AG04449 (cell line): ENCODE data around the gene ITGB3.
"Not testable (repeated sequence)": the region's sequence is repeated elsewhere in the genome, so short reads cannot be mapped to it uniquely, and the experiment has no call there.

ENCODE experiments used
- CTCF ChIA-PET: fragments of 350-600 bp; formaldehyde crosslinking; extraction: SDS; loops from one replicate; lab custom pipeline; 2021; ENCODE audit warnings: antibody characterized with exemption; lab: Yijun Ruan, JAX
- POLR2A ChIA-PET: fragments of 400-600, 350-600 bp; formaldehyde crosslinking; extraction: SDS; loops from one replicate; lab custom pipeline; 2020; ENCODE audit warnings: antibody characterized with exemption, inconsistent platforms; lab: Yijun Ruan, JAX
- DNase-seq: peaks from one replicate; pipeline ENCODE4 v3.0.0-alpha.2; 2010; ENCODE audit warnings: low read depth, low spot score
- H3K4me3 ChIP-seq: 2 replicates; pipeline ENCODE4 v1.5.1; 2011; ENCODE audit warnings: low read depth, mild to moderate bottlenecking, control low read depth, low read length
- TF ChIP-seq, protein P1 (sequence below): IDR thresholded peaks from one replicate; pipeline ENCODE4 v1.5.1; 2011; ENCODE audit warnings: mild to moderate bottlenecking, moderate library complexity, low read length, control low read depth, inconsistent platforms; ENCODE audit not compliant: insufficient read depth; ENCODE audit errors: missing control alignments

The ITGB3 gene

DNA sequence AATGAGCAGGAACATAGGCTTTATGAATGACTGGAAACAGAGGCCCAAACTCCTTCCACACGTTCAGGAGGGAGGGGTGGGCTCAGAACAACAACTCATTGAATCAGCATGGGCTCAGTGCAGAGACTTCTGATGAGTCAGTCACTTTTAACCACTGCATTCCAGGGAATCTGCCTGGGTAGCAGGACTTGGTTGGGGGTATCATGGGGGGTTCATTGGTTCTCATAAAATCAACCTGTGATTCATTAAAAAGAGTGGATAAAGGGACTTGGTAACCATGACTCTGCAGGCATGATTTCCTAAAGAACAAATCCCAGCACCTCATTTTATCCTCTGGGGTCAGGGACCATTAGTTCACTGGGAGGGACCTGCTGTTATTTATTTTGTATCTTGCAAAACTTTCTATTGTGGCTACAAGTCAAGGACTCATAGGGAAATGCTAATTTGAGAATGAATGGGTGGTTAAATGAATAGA is 13.8 kb downstream of the ITGB3 start:
- ChIA-PET POLR2A (interaction anchor here (1.7 kb wide), 1 partner anchor 10 kb away, joined by 3 read pairs; no protein-coding TSS in a partner anchor), CTCF (no interaction called here)
- DNase-seq, result no peak

DNA sequence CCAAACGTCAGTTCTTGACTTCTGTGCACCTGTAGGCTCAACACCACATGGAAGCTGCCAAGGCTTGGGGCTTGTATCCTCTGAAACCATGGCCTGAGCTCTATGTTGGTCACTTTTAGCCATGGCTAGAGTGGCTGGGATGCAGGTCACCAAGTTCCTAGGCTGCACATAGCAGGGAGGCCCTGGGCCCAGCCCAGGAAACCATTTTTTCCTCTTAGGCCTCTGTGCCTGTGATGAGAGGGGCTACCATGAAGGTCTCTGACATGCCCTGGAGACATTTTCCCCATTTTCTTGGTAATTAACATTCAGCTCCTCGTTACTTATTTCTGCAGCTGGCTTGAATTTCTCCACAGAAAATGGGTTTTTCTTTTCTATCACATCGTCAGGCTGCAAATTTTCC is 15.3 kb downstream of the ITGB3 start:
- DNase-seq, H3K4me3 ChIP-seq, POLR2A ChIA-PET: not testable (repeated sequence)
- CTCF ChIA-PET, result interaction anchor here (0.9 kb wide), 1 partner anchor 39 kb away, joined by 3 read pairs; no protein-coding TSS in a partner anchor

More for the DNA sequence above, 13.8 kb downstream of the ITGB3 start:
- H3K4me3 ChIP-seq, result no peak overlapping the region
- TF ChIP-seq, protein P1, sequence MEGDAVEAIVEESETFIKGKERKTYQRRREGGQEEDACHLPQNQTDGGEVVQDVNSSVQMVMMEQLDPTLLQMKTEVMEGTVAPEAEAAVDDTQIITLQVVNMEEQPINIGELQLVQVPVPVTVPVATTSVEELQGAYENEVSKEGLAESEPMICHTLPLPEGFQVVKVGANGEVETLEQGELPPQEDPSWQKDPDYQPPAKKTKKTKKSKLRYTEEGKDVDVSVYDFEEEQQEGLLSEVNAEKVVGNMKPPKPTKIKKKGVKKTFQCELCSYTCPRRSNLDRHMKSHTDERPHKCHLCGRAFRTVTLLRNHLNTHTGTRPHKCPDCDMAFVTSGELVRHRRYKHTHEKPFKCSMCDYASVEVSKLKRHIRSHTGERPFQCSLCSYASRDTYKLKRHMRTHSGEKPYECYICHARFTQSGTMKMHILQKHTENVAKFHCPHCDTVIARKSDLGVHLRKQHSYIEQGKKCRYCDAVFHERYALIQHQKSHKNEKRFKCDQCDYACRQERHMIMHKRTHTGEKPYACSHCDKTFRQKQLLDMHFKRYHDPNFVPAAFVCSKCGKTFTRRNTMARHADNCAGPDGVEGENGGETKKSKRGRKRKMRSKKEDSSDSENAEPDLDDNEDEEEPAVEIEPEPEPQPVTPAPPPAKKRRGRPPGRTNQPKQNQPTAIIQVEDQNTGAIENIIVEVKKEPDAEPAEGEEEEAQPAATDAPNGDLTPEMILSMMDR, result no peak

GRCh38 chr17:47269561-47270280 is 16.1 kb downstream of the ITGB3 start:
- H3K4me3 ChIP-seq, DNase-seq, CTCF ChIA-PET, POLR2A ChIA-PET: not testable (repeated sequence)

DNA sequence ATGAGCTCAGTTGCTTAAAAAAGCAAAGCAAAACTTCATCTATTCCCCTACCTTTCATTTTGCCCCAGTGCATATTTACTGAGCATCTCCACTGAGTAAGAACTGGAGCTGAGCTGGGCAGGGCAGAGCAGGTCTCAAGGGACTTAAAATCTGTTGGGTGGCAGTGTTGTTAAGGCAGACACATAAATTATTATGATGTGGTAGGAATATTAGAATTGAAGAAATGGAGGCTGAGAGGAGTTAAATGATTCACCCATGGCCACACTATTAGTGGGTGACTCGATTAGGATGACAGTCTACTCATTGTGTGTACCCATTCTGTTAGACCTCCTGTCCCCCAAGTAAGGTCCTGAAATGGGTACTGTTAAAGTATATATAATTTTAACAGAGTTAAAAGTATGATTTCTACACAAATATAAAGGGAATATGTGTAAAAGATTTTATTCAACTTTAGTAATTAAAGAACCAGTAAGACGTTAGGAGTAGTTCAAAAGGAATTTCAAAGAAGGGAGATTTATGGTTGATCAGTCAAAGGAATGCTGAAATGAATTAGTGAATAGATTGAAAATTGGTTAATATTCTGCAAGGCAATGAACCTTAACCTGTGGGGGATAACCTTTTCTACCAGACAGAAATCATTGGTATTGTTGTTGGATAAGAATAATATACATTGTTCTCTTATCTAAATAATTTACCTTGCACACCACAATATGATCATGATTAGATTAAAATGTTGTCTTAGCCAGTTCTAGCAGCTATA is 17.5 kb downstream of the ITGB3 start:
- CTCF ChIA-PET, result interaction anchor here (0.6 to 1.0 kb wide), 2 partner anchors 9 to 1078 kb away, joined by 3 read pairs; partner anchors contain the start of gene KANSL1

DNA sequence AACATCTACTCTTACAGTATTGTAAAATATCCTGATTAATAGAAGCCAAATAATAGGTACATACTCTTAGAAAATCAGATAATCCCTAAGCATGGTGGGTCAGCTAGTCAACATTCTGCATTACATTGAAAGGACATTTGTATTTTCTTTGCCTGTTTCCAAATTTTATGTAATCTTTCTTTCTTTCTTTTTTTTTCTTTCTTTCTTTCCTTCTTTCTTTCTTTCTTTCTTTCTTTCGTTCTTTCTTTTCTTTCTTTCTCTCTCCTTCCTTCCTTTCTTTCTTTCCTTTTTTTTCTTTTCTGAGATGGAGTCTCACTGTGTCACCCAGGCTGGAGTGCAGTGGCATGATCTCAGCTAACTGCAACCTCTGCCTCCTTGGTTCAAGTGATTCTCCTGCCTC is 18.9 kb downstream of the ITGB3 start:
- no peak overlapping the region for H3K4me3 ChIP-seq
- POLR2A ChIA-PET, result no interaction called here
- CTCF ChIA-PET, result interaction anchor here (1.6 kb wide), 1 partner anchor 15 kb away, joined by 3 read pairs; no protein-coding TSS in a partner anchor
- no peak for DNase-seq
- TF ChIP-seq, protein P1, result no peak

More for the DNA sequence above, 17.5 kb downstream of the ITGB3 start:
- no peak overlapping the region for H3K4me3 ChIP-seq
- TF ChIP-seq, protein P1, result no peak
- POLR2A ChIA-PET, result no interaction called here
- no peak for DNase-seq

DNA sequence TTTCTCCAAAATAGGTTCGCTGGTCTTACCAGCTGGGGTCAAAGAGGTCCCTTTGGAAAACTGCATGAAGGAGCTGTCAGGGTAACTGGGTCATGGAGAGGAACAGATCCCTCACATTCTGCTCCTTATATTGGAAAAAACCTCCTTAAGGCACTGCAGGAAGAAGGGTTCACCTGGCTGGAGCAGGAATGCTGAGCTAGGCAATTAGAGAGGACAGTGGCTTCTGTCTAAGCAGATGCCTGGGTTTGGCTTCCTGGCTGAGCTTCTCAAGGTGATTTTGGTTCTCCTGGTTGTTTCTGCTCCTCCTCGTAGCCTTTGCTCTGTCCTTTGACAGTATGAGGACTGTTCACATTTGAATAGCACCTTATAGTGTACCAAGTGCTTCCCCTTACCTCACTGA is 19.6 kb downstream of the ITGB3 start:
- CTCF ChIA-PET, result interaction anchor here (0.6 to 1.8 kb wide), 3 partner anchors 8 to 44 kb away, joined by 3 to 5 read pairs (median 3); no protein-coding TSS in a partner anchor
- POLR2A ChIA-PET, result no interaction called here
- no peak overlapping the region for H3K4me3 ChIP-seq
- TF ChIP-seq, protein P1, result no peak
- no peak for DNase-seq
